DMS53 (cell line): Measurements from ENCODE around the gene IP6K1.
"Not testable (repeated sequence)": the region's sequence is repeated elsewhere in the genome, so short reads cannot be mapped to it uniquely, and the experiment has no call there.

Experiments
- DNase-seq: peaks from one replicate; lab custom pipeline; 2025; lab: John Stamatoyannopoulos, UW

Gene IP6K1

GRCh38 chr3:49688338-49689045, 97.8 kb downstream of the IP6K1 start:
- DNase-seq: not testable (repeated sequence)

- DNase-seq: not testable (repeated sequence)
Observed at GRCh38 chr3:49687424-49687795, 98.9 kb downstream of the IP6K1 start.

- not testable (repeated sequence) for DNase-seq
Observed at GRCh38 chr3:49686769-49687423, 99.4 kb downstream of the IP6K1 start.

GRCh38 chr3:49686346-49686745, 100.0 kb downstream of the IP6K1 start:
- not testable (repeated sequence) for DNase-seq

- not testable (repeated sequence) for DNase-seq
Observed at GRCh38 chr3:49685846-49686245, 100.5 kb downstream of the IP6K1 start.

- DNase-seq: not testable (repeated sequence)
Observed at GRCh38 chr3:49685103-49685502, 101.2 kb downstream of the IP6K1 start.

- not testable (repeated sequence) for DNase-seq
Observed at GRCh38 chr3:49684453-49684852, 101.9 kb downstream of the IP6K1 start.

- no peak for DNase-seq
Observed at GRCh38 chr3:49683162-49683561, 103.2 kb downstream of the IP6K1 start.

- DNase-seq: no peak
Observed at GRCh38 chr3:49681543-49681942, 104.8 kb downstream of the IP6K1 start.

GRCh38 chr3:49681232-49681522, 105.2 kb downstream of the IP6K1 start:
- DNase-seq: no peak

- no peak for DNase-seq
Observed at GRCh38 chr3:49680493-49681231, 105.7 kb downstream of the IP6K1 start.

- no peak for DNase-seq
Observed at GRCh38 chr3:49675912-49676311, 110.4 kb downstream of the IP6K1 start.

GRCh38 chr3:49674497-49674983, 111.8 kb downstream of the IP6K1 start:
- DNase-seq: no peak
